K562 (cell line): ENCODE results near the gene ANKRD24. TPM values are rescaled to one million over a fixed set of nuclear protein-coding genes. Genes with fewer than 3 reads are reported as not detected.

ENCODE experiments used
- CHCHD3 ChIP-seq: fragments of 250-450 bp; sonication (Bioruptor Pico); IDR thresholded peaks from 2 replicates; pipeline ENCODE4 v2.1.2; 2022; ENCODE audit warnings: mild to moderate bottlenecking
- E2F3 ChIP-seq: fragments of 250-450 bp; sonication (Bioruptor Pico); IDR thresholded peaks from 2 replicates; pipeline ENCODE4 v1.4.0; 2020; ENCODE audit warnings: mild to moderate bottlenecking
- ETV5 ChIP-seq: sonication (generic); formaldehyde crosslinking; IDR thresholded peaks from 2 replicates; pipeline ENCODE4 v1.4.0; 2020; ENCODE audit warnings: low read depth, mild to moderate bottlenecking, missing genetic modification reagents
- IRF2 ChIP-seq: sonication (generic); formaldehyde crosslinking; IDR thresholded peaks from 2 replicates; pipeline ENCODE4 v1.8.1; 2022; ENCODE audit warnings: mild to moderate bottlenecking, missing genetic modification reagents
- JUNB ChIP-seq: fragments of 450-650 bp; formaldehyde crosslinking; conservative IDR thresholded peaks from 2 replicates; pipeline ENCODE4 v1.4.0; 2020; ENCODE audit warnings: mild to moderate bottlenecking
- MLX ChIP-seq, 2 experiments: fragments of 450-650 bp in 1 of 2; sonication (generic) in 1 of 2; formaldehyde crosslinking; conservative IDR thresholded peaks; 2 replicates each; pipeline versions ENCODE4 v1.4.0 to v1.8.1; 2020 to 2022; ENCODE audit warnings: mild to moderate bottlenecking in 1 of 2, missing genetic modification reagents in 1 of 2
- NFATC3 ChIP-seq: fragments of 450-650 bp; IDR thresholded peaks from 2 replicates; pipeline ENCODE4 v1.6.1; 2017; ENCODE audit warnings: mild to moderate bottlenecking
- NR0B1 ChIP-seq: fragments of 450-650 bp; IDR thresholded peaks from one replicate; pipeline ENCODE4 v1.6.1; 2018; ENCODE audit warnings: mild to moderate bottlenecking, moderate library complexity; ENCODE audit not compliant: partially characterized antibody
- POLR2A ChIP-seq: fragments of 450-650 bp; conservative IDR thresholded peaks from 2 replicates; pipeline ENCODE4 v1.6.1; 2016
- POLR2AphosphoS5 ChIP-seq: IDR thresholded peaks from 2 replicates; pipeline ENCODE4 v1.6.1; 2011; ENCODE audit warnings: mild to moderate bottlenecking, low read depth, low read length, moderate library complexity; ENCODE audit not compliant: control insufficient read depth, insufficient read depth
- PRDM10 ChIP-seq: fragments of 450-650 bp; IDR thresholded peaks from 2 replicates; pipeline ENCODE4 v1.6.1; 2018; ENCODE audit not compliant: partially characterized antibody
- RBM15 ChIP-seq: fragments of 200-400 bp; formaldehyde crosslinking; IDR thresholded peaks from 2 replicates; pipeline ENCODE4 v1.6.1; 2018; ENCODE audit warnings: mild to moderate bottlenecking, low read length, moderate library complexity; ENCODE audit not compliant: insufficient read depth
- SIX5 ChIP-seq, 2 experiments: IDR thresholded peaks; 2 replicates each; pipeline ENCODE4 v1.6.1; 2011; ENCODE audit warnings: low read length in 2 of 2, borderline replicate concordance in 1 of 2, low read depth in 1 of 2, mild to moderate bottlenecking in 1 of 2, moderate library complexity in 1 of 2; ENCODE audit not compliant: insufficient read depth in 1 of 2
- TCF15 ChIP-seq: fragments of 250-450 bp; sonication (Bioruptor Pico); IDR thresholded peaks from 2 replicates; pipeline ENCODE4 v1.8.0; 2022; ENCODE audit warnings: moderate library complexity, mild to moderate bottlenecking, inconsistent platforms
- TFAM ChIP-seq: fragments of 250-450 bp; sonication (Bioruptor Pico); conservative IDR thresholded peaks from 2 replicates; pipeline ENCODE4 v1.5.0; 2021; ENCODE audit warnings: mild to moderate bottlenecking, moderate library complexity
- TRIM28 ChIP-seq: fragments of 450-650 bp; IDR thresholded peaks from 2 replicates; pipeline ENCODE4 v1.6.1; 2017
- ZC3H4 ChIP-seq: sonication (generic); formaldehyde crosslinking; IDR thresholded peaks from 2 replicates; pipeline ENCODE4 v1.9.0; 2021; ENCODE audit warnings: missing genetic modification reagents, borderline replicate concordance
- ZC3H8 ChIP-seq: fragments of 450-650 bp; IDR thresholded peaks from 2 replicates; pipeline ENCODE4 v1.6.1; 2017
- ZKSCAN3 ChIP-seq: fragments of 250-450 bp; sonication (Bioruptor Pico); IDR thresholded peaks from 2 replicates; pipeline ENCODE4 v1.4.0; 2020
- ZNF3 ChIP-seq: fragments of 250-450 bp; sonication (Bioruptor Pico); IDR thresholded peaks from 2 replicates; pipeline ENCODE4 v1.5.0; 2021; ENCODE audit warnings: mild to moderate bottlenecking, moderate library complexity
- ZNF830 ChIP-seq: fragments of 250-450 bp; sonication (Bioruptor Pico); IDR thresholded peaks from 2 replicates; pipeline ENCODE4 v1.5.0; 2021; ENCODE audit warnings: mild to moderate bottlenecking
- polyA plus RNA-seq, 8 experiments: library from polyadenylated mRNA; depleted of rRNA in 4 of 8; stranded (reverse) in 5 of 8; unstranded in 3 of 8; fragments of >200 nt; fragmentation: Nextera tagmentation in 2 of 8; fragmentation: Illumina TruSeq in 1 of 8; extraction: Ambion mirVana in 2 of 8; extraction: Trizol in 1 of 8; gene quantifications; 2 replicates each; pipeline versions ENCODE4 v1.2.1 to v1.2.3, GENCODE V29; 2011 to 2014; ENCODE audit warnings: inconsistent platforms in 1 of 8, missing spikeins in 1 of 8
- total RNA-seq, 7 experiments: library from RNA; depleted of rRNA in 6 of 7; stranded (reverse); fragments of >200 nt in 6 of 7; fragmentation: Illumina TruSeq in 2 of 7; extraction: Trizol in 2 of 7; gene quantifications; 2 replicates each; pipeline versions ENCODE4 v1.2.1 to v1.2.3, GENCODE V29; 2011 to 2021; ENCODE audit warnings: low replicate concordance in 1 of 7
- TF ChIP-seq, protein P1 (sequence below): fragments of 200-400 bp; formaldehyde crosslinking; IDR thresholded peaks from 2 replicates; pipeline ENCODE4 v1.6.1; 2017; ENCODE audit warnings: mild to moderate bottlenecking, low read depth, low read length, moderate library complexity

ANKRD24 gene
- total and polyA plus RNA-seq, 9 of the 15 experiments (the other 6 are each of a cell fraction or from before 2014, with no cell fraction given): 0.07 to 0.12 (median 0.09) TPM; not detected in 5

DNA sequence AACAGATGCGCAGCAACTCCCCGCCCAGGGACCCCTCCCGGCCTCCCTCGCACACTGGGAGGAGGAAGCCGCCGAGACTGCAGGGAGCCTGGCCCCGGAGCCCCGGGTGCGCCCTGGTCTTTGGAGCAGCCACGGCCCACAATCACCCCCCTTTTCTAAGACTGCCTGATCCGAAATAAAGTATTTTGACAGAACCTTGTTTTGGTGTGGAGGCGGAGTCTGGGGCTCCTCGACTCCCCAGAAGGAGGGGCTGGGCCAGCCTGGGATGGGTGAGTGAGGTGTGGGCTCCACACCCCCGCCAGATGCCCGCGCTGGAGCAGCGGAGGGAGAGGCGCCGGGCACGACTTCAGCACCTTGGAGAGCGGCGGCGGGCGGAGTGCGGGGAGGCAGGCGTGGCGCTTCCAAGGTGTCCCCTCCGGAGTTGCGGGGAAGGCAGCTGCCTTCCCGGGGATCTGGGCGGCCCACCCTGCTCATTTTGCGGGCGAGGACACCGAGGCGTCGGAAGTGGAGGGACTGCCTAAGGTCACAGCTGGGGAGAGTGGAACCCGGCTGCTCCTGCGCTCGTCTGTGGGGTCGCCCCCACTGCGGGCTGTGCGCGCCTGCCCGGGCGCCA lies 9.5 kb upstream of the ANKRD24 start (continued):
- TF ChIP-seq E2F3 (CRISPR knock-in tag) (no peak), MLX (CRISPR knock-in tag; conservative IDR thresholded peaks at IDR 0.05) (no peak), IRF2 (CRISPR knock-in tag) (no peak), NR0B1 (no peak), JUNB (no peak), TCF15 (no peak), POLR2AphosphoS5 (no peak), NFATC3 (no peak), TRIM28 (no peak), ZNF3 (CRISPR knock-in tag) (no peak), TFAM (CRISPR knock-in tag) (no peak), POLR2A (no peak), PRDM10 (no peak), ZC3H8 (no peak), RBM15 (no peak), SIX5 (IDR thresholded peaks at IDR 0.05; ENCODE audit: borderline replicate concordance in 1 of 2, insufficient read depth in 1 of 2, low read depth in 1 of 2, low read length in 2 of 2) (no peak), ETV5 (no peak), CHCHD3 (CRISPR knock-in tag) (no peak), ZNF830 (CRISPR knock-in tag) (no peak), ZC3H4 (CRISPR knock-in tag) (no peak), ZKSCAN3 (CRISPR knock-in tag) (no peak)
- TF ChIP-seq, protein P1, sequence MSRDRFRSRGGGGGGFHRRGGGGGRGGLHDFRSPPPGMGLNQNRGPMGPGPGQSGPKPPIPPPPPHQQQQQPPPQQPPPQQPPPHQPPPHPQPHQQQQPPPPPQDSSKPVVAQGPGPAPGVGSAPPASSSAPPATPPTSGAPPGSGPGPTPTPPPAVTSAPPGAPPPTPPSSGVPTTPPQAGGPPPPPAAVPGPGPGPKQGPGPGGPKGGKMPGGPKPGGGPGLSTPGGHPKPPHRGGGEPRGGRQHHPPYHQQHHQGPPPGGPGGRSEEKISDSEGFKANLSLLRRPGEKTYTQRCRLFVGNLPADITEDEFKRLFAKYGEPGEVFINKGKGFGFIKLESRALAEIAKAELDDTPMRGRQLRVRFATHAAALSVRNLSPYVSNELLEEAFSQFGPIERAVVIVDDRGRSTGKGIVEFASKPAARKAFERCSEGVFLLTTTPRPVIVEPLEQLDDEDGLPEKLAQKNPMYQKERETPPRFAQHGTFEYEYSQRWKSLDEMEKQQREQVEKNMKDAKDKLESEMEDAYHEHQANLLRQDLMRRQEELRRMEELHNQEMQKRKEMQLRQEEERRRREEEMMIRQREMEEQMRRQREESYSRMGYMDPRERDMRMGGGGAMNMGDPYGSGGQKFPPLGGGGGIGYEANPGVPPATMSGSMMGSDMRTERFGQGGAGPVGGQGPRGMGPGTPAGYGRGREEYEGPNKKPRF: no peak
